ENCODE results near the gene CDK11B.

DNA sequence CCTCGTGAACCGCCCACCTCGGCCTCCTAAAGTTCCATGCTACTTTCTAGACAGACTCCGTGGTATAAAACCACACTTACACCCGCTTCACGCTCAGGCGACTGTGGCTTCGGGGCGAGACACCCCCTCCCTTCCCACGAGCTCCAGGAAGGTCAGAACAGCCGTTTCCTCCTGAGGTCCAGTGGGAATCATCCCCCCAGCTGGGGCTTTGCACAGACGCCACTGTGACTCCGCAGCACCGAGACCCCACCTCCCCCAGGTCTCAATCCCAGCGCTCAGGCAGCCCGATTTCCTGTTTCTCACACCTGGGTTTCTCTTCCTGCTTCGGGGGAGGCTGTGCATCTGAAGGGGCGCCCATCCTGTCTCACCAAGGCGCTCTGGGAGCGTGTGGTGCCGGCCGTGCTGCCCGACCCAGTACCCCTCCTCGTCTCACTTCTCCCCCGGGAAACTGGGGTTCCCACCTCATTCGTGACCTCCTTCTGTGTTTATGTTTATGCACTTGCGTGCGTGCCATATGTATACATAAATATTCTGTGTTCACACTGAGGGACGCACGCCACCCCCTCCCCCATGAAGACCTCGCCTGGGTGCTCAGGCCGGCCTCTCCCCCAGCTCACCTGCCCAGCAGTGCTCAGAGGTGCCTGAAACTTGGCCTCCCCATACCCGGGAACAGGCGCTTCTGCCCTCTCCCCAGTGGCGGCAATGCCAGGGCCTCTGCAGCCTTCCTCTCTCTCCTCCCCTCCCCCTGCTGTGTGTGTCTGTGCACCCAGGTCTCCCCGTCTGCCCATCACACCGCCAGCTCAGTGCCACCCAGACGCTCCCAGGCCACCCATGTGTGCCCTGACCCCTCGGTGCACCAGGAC is 19.1 kb upstream of the CDK11B start:
- TF ChIP-seq, protein P1, sequence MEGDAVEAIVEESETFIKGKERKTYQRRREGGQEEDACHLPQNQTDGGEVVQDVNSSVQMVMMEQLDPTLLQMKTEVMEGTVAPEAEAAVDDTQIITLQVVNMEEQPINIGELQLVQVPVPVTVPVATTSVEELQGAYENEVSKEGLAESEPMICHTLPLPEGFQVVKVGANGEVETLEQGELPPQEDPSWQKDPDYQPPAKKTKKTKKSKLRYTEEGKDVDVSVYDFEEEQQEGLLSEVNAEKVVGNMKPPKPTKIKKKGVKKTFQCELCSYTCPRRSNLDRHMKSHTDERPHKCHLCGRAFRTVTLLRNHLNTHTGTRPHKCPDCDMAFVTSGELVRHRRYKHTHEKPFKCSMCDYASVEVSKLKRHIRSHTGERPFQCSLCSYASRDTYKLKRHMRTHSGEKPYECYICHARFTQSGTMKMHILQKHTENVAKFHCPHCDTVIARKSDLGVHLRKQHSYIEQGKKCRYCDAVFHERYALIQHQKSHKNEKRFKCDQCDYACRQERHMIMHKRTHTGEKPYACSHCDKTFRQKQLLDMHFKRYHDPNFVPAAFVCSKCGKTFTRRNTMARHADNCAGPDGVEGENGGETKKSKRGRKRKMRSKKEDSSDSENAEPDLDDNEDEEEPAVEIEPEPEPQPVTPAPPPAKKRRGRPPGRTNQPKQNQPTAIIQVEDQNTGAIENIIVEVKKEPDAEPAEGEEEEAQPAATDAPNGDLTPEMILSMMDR (conservative IDR thresholded peaks at IDR 0.05), result no peak
- no peak for TF ChIP-seq ZFX (IDR thresholded peaks at IDR 0.05)

Measured in C4-2B (cell line).